Measurements from ENCODE around the gene GABBR2.

Gene GABBR2

DNA sequence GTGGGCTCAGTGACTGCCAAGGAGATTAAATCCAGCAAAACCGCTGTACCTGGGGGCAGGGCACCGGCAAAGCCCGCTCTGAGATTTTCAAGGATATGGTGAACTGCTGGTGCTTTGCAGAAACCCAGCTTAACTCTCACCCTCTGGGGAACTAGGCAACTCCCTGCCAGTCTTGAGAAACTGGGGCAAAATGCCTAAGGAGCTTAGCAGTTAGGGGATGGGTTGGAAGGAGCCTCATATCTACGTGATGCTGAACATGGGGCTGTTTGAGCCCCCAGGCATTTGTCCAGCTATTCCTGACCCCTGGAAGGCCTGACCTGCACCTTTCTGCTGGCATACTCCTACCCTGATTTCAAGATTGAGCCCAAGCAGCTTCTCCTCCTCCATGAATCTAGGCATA is 344.6 kb downstream of the GABBR2 start:
- DNase-seq: no peak

DNA sequence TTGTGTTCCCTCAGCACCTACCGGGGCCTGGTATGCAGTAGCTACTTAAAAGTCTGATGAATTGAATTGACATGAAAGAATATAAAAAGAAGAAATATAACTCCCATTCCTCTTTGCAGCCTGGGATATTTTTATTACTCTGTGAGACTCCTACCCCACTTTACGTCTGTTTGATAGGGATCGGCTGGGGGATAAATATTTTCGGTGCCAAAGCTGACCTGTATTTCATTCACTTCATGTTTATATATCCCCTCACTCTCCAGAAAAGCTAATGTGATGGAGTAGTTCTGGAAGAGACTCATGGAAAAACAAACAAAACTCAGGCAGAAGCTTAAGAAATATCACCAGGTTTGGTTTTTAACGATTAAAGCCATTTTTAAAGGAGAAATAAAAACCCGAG is 345.1 kb downstream of the GABBR2 start:
- no peak for DNase-seq

DNA sequence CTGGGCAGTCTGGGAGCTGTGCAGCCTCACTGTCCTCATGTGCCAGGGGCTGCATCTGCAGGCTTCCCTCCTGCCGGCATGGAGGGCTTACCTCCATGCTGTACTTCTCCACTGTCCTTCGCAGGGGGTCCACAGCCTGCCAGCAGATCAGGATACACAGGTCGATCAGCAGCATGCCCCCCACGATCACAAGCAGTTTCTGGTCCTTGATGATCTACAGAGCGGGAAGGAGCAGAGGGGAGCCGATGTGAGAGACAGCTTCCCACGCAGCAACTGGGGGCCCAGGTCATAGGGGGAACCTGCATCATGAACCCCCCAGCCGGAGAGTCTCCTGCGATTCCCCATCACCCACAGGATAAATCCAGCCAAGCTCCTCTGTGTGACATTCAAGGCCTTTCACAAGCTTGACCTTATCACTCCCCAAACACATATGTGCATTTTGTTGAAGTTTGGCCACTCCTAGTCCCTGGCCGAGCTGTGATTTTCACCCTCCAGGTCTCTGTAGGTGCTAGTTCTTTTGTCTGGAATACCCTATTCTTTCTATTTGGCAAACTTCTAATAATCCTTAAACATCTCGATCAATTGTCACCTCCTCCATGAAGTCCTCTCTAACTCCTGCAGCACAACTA is 346.0 kb downstream of the GABBR2 start:
- no peak for DNase-seq

DNA sequence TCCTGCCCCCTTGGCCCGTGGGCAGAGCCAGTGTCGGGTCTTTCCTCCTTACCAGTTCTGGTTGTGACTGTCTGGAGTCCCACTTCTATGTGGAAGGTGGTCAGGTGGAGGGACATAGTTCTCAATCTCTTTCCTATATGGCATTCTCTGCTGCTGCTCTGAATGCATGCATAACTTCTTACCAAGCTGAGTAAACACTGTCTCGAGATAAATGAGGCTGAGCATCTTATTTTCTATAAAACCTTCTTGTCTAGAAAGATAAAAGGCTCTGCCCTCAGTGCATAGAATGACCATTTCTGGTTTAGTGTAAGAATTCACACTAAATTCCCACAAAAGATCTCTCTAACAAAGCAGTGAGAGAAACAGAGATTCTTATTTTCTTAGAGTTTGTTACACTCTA is 347.1 kb downstream of the GABBR2 start:
- no peak for DNase-seq

DNA sequence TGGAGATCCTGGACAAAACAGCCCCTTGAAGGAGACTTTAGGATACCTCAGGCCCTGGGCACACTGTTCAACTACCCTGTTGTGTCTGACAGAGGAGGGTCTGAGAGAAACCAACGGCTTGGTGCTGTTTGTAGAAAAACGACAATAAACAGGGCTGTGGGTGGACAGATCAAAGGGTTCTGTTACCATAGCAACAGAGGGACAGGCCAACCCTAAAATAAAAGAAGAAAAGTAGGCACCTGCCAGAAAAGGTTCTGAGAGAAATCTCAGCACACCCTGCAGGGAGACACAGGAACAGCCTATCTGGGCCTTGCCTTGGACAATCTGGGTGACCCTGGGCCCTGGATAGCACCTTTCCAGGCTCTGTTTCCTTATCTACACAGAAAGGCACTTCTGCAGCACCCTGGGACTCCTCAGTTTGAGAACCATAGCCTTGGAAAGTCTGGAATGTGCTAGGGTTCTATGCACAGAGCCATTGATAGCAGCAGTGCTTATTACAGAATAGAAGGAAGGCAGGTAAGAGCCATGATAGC is 348.5 kb downstream of the GABBR2 start:
- DNase-seq: no peak

DNA sequence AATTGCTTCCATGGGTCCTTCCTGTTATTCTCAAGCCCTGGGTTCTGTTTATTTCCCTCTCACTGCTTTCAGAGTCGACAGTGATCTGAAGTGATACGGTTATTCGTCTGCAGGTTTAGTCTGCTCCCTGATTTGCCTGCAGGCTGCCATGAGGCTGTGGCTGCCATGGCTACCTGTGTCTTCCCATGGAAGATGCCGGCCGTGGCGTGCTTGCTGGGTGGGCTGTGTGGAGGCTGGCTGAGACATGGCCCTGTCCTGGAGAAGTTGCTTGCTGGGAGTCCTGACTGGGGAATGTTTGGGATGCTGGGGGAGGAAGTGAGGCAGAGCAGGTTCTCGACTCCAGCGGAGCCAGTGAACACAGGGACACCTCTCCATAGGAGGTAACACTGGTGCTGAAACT is 349.2 kb downstream of the GABBR2 start:
- no peak for DNase-seq

DNA sequence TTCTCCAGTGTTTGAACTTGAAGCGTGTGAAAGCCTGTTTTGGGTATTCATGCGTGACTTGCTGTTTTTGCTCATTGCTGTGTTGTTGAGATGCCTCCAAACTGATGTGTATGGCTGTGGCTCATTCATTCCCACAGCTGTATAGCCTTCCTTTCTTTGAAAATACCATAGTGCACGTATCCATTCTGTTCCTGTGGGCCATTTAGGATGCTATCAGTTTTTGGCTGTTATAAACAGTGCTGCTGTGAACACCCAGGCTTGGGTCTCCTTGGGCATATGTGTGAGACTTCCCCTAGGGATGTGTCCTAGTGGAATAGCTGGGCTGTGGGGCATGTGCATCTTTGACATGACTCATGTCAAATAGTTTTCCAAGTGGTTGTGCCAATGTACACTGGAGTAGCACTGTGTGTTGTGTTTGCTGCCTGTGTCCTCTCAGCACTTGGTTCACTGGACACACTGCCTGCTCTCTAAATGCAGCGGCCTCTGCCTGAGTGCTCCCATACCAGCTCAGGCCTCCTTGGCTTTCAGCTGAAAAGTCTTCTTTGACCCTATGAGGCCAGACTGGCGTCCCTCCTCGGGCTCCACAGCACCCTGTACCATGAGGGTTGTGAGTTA is 350.7 kb downstream of the GABBR2 start:
- DNase-seq: no peak

DNA sequence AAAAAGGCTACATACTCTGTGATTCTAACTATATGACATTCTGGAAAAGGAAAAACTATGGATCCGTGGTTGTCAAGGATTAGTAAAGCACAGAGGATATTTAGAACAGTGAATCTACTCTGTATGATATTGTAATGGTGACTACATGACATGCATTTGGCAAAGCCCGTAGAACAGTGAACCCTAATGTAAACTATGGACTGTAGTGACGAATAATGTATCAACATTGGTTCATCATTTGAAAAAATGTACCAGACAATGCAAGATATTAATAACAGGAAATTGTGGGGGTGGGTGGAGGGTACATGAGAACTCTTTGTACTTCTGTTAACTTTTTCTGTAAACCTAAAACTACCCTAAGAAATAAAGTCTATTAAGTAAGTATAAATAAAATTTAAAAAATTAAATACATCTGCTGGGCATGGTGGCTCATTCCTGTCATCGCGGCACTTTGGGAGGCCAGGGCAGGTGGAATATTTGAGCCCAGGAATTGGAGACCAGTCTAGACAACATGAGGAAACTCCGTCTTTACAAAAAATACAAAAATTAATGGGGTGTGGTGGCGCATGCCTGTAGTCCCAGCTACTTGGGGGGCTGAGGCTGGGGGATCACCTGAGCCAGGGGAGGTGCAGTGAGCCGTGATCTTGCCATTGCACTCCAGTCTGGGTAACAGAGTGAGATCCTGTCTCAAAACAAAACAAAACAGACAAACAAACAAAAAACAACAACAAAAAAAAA is 351.6 kb downstream of the GABBR2 start:
- no peak for DNase-seq

DNA sequence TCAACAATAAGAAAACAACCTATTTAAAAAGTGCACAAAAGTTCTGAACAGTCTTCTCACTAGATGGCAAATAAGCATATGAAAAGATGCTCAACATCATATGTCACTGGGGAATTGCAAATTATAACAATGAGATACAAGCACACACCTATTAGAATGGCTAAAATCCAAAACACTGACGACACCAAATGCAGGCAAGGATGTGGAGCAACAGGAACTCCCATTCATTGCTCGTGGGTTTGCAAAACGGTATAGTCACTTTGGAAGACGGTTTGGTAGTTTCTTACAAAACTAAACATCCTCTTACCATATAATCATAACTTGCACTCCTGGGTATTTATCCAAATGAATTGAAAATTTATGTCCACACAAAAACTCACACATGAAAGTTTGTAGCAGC is 352.4 kb downstream of the GABBR2 start:
- DNase-seq: no peak

DNA sequence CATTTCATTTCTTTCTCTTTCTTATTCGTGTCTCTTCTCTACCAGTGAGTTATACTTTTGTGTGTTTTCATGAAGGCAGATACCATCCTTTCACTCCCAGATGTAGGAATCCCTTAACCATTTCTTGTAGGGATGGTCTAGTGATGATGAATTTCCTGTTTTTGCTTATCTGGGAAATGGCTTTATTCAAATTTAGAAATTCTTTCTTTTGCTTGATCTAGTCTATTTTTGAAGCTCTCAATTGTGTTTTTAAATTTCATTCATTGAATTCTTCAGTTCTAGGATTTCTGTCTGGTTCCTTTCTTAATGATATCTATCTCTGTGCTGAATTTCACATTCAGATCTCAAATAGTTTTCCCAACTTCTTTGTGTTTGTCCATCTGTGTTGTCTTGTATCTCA is 357.4 kb downstream of the GABBR2 start:
- no peak for DNase-seq

DNA sequence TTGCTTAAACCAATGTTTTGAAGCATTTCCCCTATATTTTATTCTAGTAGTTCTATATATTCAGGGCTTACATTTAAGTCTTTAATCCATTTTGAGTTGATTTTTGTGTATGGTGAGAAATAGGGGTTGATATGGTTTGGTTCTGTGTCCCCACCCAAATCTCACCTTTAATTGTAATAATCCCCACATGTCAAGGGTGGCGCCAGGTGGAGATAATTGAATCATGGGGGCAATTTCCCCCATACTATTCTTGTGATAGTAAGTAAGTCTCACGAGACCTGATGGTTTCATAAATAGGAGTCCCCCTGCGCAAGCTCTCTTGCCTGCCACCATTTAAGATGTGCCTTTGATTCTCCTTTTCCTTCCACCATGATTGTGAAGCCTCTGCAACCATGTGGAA is 361.1 kb downstream of the GABBR2 start:
- no peak for DNase-seq

DNA sequence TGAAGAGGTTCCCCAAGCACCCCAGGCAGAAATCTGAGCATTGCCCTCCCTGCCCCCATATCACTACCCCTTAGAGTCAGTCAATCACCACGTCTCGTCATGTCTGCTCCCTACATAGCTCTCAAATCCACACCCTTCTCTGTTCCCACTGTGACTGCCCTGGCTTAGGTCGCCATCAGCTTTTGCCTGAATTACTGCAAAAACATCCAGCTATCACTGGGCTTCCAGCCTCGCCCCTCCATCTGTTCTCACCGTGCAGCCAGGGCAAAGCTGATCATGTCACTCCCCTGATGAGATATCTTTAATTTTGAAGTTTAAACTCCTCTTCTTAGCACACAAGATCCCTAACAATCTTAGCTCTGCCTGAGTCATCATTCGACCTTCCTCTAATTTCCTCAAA is 363.7 kb downstream of the GABBR2 start:
- no peak for DNase-seq

DNA sequence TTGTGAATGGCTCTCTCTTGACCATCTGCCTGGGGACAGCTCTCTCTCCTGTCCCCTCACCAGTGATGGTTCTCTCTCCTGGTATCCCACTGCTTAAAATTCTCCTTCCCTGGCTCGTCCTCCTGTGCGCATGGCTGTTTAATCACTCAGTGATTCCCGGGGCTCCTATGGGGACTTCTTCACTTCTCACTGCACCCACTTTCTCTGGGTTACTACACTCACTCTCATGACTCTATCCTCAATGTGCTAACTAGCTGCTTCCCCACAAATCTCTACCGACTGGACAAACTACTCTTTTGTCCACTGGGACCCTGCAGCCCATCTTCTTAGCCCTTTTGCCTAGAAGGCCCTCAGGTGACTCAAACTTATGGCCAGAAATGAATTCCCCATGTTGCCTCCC is 364.2 kb downstream of the GABBR2 start:
- no peak for DNase-seq

DNA sequence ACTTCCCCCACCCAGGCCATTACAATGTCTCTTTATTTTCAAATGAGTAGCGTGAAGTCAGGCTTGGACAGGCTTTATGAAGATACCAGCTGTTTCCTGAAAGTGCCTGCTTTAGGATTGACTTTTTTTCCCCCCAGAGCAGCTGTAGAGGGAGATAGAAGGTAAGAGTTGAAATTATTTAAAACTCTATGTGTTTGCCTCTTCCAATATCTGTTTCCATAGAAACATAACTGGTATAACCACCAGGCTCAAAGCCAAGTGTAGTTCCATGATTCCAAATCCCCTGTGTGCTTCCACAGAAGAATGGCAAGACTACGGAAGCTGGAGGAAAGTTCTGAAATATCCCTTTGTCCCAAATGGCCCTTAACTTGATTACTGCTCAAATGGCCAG is 365.9 kb downstream of the GABBR2 start:
- no peak for DNase-seq

DNA sequence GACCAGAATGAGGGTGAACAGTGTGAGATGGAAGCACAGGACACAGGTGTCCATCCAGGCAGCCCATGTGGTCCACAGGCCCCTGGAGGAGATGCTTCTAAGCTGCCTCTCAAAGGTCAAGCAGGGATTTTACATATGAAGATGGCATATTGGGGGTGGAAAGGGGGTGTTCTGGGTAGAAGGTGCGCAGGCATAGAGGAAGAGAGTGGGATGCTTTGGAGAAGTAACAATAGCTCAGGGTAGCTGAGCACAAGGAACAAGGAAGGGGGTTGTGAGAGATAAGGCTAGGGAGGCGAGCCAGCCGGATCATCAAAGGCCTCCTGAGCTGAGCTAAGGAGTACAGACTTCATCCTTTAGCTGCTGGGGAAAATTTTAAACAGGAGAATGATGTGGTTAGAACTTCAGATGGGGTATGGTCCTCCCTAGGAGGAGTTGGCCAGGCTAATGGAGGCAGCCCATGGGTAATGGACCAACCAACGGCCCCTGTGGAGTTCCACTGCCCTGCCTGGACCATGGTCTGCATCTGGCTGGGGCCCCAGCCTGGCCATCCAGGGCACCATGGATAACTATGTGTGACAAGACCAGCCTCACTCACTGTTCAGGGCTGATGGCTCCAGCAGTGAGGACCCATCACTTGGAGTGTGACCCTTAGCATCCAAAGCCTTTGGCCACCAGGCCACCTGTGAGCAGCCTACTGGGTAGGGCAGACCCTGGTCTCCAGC is 366.5 kb downstream of the GABBR2 start:
- no peak for DNase-seq

DNA sequence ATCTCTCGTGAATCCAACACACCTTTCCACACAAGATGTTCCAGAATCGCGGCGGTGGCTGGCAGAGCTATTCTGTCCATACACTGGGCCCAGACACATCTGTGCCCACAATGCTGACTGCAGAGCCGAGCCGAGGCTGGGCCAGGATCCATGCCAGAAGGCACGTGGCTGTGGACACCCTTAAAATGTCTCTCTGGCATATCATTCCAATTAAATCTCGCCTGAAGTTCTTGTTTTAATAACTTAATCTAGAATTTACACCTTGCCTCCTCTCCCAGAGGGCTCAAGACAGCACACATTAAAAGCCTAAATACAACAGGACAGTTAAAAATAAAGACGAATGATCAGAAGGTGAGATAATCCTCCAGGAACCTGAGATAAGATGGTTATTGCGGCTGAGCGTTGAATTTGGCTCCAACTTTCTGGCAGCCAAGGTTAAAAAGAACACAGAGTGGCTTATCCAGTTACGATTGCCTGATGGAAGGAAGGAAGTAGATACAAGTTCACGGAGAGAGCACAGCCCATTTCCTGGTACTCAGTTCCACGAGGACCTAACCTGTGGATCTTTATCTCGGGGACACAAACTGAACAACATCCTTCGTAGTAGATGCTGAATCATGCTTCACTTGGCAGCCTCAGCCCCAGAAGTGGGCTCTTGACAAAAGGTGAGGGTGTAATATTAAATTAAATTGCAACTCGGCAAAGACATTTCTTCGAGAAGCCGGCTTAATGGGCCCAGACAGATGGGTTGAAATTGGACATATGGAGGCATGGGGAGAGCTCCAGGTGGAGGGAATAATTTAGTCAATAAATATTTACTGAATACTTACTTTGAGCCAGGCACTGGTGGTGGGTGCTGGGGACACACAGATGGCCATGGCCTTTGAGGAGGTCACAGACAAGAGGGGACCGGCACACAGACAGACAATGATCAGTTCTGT is 367.3 kb downstream of the GABBR2 start:
- DNase-seq: no peak

DNA sequence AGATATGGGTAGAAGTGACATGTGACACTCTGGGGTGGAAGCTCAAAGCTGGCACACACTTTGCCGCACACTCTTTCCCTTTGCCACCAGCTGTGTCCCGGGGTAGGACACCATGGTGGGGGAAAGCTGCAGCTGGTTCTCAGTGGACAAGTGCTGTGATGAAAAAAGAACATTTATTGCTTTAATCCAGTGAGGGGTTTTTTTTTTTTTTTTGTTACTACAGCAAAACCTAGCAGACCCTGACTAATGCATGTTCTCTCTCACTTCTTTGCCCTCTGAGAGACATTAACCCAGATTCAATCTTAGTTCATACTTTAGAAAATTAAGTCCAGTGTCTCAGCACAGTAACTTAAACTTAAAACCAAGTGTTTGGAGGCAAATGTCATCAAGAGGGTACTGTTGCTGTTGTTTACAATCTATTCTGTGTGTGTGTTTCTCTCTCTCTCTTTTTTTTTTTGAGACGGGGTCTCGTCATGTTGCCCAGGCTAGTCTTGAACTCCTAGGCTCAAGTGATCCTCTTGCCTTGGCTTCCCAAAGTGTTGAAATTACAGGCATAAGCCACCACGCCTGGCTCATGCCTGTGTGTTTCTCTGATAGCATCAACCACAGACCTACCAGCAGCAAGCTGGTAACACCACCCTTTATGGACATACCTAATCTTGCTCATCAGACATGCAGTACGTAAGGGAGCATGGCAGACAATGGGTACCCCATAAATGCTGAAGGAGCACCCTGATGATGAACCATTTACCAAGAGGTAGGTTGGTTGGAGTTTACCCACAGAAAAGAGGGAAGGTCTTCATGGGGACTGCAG is 368.5 kb downstream of the GABBR2 start:
- no peak for DNase-seq

DNA sequence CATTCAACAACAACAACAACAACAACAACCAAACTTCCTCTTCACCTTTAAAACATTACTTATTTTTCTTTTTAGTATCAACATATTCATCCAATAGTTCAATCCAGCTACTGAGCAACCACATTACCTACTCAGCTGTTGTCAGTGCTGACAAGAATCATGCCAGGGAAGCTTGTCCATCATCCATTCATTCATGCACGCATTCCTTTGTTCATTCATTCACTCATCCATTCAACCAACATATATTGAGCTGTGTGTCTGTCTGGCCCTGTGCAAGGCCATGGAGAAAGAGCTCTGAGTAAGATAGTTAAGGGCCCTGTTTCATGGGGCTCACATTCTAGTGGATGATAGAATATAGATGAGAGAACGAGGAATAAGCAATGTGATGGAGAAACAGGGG is 373.1 kb downstream of the GABBR2 start:
- no peak for DNase-seq

DNA sequence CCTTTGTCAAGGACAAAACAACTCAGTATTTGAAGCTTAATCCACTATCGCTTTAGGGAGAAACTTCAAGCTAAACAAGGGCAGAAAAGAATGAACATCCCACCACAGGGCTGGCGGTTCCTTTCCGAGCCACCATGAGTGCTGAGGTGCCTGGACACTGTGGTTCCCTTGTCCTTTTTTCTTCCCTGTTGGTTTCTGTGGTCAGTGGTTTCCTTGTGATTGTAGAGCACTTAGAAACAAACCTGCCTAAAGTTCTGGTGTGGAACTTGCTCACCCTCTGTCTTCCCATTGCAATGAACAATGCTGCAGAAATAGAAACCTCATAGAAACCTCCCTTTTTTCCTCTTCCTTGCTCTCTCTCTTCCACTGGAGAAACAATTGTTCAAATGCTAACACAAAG is 373.9 kb downstream of the GABBR2 start:
- no peak for DNase-seq

DNA sequence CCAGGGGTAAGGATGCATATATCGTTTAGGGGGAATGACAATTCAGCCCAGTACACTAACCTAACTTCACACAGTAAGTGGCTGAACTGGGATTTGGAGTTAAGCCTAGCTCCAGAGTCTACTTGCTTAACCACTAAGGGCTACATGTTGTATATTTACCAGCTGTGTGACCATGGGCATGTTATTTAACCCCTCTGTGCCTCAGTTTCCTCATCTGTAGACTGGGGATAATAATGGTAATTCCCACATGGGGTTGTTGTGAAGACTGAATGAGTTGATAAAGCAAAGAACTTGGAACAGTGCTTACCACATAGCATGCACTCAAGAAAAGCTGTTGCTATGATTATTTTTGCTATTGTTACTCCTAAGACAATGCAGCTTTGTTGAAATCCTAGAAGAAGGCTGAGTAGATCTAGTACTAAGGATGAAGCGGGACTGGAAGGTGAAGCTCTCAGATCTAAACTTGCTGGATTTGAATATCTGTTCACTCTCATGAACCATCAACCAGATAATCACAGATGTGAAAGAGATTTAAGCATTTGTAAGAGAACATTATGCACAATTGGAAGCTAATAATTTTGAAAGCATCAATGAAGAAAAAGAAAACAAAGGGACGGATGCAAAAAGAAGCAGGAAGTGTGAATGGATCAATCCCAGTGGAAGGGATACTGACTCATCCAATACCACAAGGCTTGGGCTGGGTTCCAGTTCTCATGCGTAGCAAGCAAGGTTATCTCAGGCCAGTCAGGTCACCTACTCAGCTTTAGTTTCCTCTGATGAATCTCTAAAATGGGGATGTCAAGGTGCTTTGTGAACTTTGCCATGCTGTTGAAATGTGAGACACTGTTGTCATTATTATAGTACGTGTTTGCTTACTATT is 374.8 kb downstream of the GABBR2 start:
- no peak for DNase-seq

Measured in activated CD8-positive, alpha-beta memory T cell treated with anti-CD3 and anti-CD28 coated beads, Interleukin-2, amount 50 U/mL, for 48 hours (primary cell).